Heart right ventricle (tissue), 16 donors: ENCODE results near the gene CCDC92. TPM values are rescaled to one million over a fixed set of nuclear protein-coding genes. Genes with fewer than 3 reads are reported as not detected.

Experiments used
- ATAC-seq, 8 donors: fragments of 200-7000 bp; cut with Tn5 transposase; one replicate each; pipeline ENCODE4 v1.9.1; 2020; ENCODE audit warnings: mild to moderate bottlenecking in 8 of 8, moderate library complexity in 8 of 8, moderate number of reproducible peaks in 1 of 8
- DNase-seq, 2 donors: peaks; one replicate each; pipeline ENCODE4 v3.0.0-alpha.2; 2020
- H3K27ac ChIP-seq, 10 donors: fragments of 200-600 bp; sonication (generic) in 2 of 10; one replicate each; pipeline versions ENCODE4 v1.5.0 to v1.8.0; 2020 to 2022; ENCODE audit warnings: mild to moderate bottlenecking in 3 of 10
- H3K27me3 ChIP-seq, 7 donors: fragments of 200-600 bp; one replicate each; pipeline ENCODE4 v1.8.0; 2021 to 2022; ENCODE audit warnings: mild to moderate bottlenecking in 2 of 7
- H3K36me3 ChIP-seq, 9 donors: fragments of 200-600 bp; sonication (generic) in 1 of 9; one replicate each; pipeline versions ENCODE4 v1.5.0 to v1.8.0; 2020 to 2022; ENCODE audit warnings: mild to moderate bottlenecking in 2 of 9
- H3K4me1 ChIP-seq, 9 donors: fragments of 200-600 bp; sonication (generic) in 1 of 9; one replicate each; pipeline versions ENCODE4 v1.5.0 to v1.8.0; 2020 to 2022; ENCODE audit warnings: mild to moderate bottlenecking in 4 of 9
- H3K4me3 ChIP-seq, 10 donors: fragments of 200-600 bp; sonication (generic) in 2 of 10; one replicate each; pipeline versions ENCODE4 v1.5.0 to v1.8.0; 2020 to 2022; ENCODE audit warnings: mild to moderate bottlenecking in 7 of 10, moderate library complexity in 2 of 10
- H3K9me3 ChIP-seq, 11 donors: fragments of 200-600 bp in 10 of 11; sonication (generic) in 2 of 11; one replicate each; pipeline versions ENCODE4 v1.5.0 to v1.8.0; 2013 to 2022; ENCODE audit warnings: mild to moderate bottlenecking in 2 of 11, control low read depth in 1 of 11, moderate library complexity in 1 of 11
- CTCF ChIP-seq, 9 donors: fragments of 200-600 bp; sonication (generic) in 2 of 9; IDR thresholded peaks; one replicate each; pipeline versions ENCODE4 v1.5.0 to v1.8.0; 2021 to 2022; ENCODE audit warnings: antibody characterized with exemption in 9 of 9, mild to moderate bottlenecking in 5 of 9, moderate library complexity in 1 of 9
- WGBS, 2 donors: extraction: QIAGEN DNeasy Blood & Tissue Kit; methylation state at CpG; one replicate each; pipeline ENCODE4 v1.1.7; 2013; ENCODE audit warnings: inconsistent platforms in 1 of 2; 5-methylcytosine and 5-hydroxymethylcytosine counted together
- intact Hi-C, 10 donors: fragments of 100-400 bp; cut with DNase I; formaldehyde crosslinking; loops; one replicate each; pipeline versions ENCODE4 v1.11.1 to v1.14.2; 2022
- polyA plus RNA-seq, 2 donors: library from polyadenylated mRNA; stranded (reverse); fragments of 200-250 nt; gene quantifications; one replicate each; pipeline ENCODE4 v1.2.3, GENCODE V29; 2013
- total RNA-seq, 10 donors: library from RNA; stranded (reverse); fragmentation: NEBNext Ultra II Directional in 3 of 10; extraction: Animal tissue kit (Norgen Biotek cat#: 25700) in 3 of 10; gene quantifications; one replicate each; pipeline versions ENCODE4 v1.2.1 to v1.2.4, GENCODE V29; 2021 to 2023
- donor health status: Arrhythmogenic right ventricular cardiomyopathy.
- donor health status: ischemic (EF 13 %, LVEDD 7.1; RV severe dilation, severe dysfunction).
- donor health status: healthy with polysubstance abuse.
- donor health status: DM: no; HTN: yes; CAD: no.
- donor health status: DM: no; HTN: no; CAD: no.
- donor health status: ischemic (EF 25% LVEDD 6.9; RV normal size, moderate dysfunction).
- donor health status: ischemic (EF 25% LVEDD 5.7; RV mildly dilated, moderate dysfunction).
- donor health status: healthy.
- donor health status: DM: yes; HTN: yes; CAD: no.
- donor health status: Ischemic cardiomyopathy.
- donor health status: ischemic (EF 35%, LVEDD 5.7; RV mildly dilated, moderate dysfunction).
- donor health status: nonischemic (EF 11% LVEDD 7.7; RV severe dilation, severe dysfunction).
- donor health status: DM: yes; HTN: yes; CAD: no.
- donor health status: PGD.
- donor health status: ischemic (EF 29% LVEDD 5.4; RV normal size, mild dysfunction).
- donor health status: nonischemic (EF 23%, LVEDD 6.1; RV moderate dilation, normal function).

The CCDC92 gene
- total and polyA plus RNA-seq, 12 donors: 38.5 to 77.1 (median 56.5) TPM

- WGBS, 2 donors: 60 to 71% methylated on average over 10 of the region's 10 CpGs
- H3K4me3 ChIP-seq: no peak overlapping the region
- no peaks in the 10 kb centered on the region for H3K4me1 ChIP-seq
- H3K27me3 ChIP-seq: peaks cover 0 to 58% (median 30%) of the 10 kb centered on the region in 7 donors
- no peak for TF ChIP-seq CTCF (IDR thresholded peaks at IDR 0.05)
- ATAC-seq (no peak), DNase-seq (no peak)
- no peaks in the 10 kb centered on the region for H3K9me3 ChIP-seq
- intact Hi-C loops: no loop called here
- H3K36me3 ChIP-seq: no peaks in the 10 kb centered on the region
- H3K27ac ChIP-seq: no peak overlapping the region
These were observed 82.1 kb downstream of the CCDC92 start for GRCh38 chr12:123890536-123890902.

- TF ChIP-seq CTCF (IDR thresholded peaks at IDR 0.05): no peak
- intact Hi-C loops: no loop called here
These were observed 82.6 kb downstream of the CCDC92 start for GRCh38 chr12:123889848-123890535.

GRCh38 chr12:123888989-123889388 lies 83.6 kb downstream of the CCDC92 start:
- peaks cover 0 to 62% (median 35%) of the 10 kb centered on the region in 7 donors for H3K27me3 ChIP-seq
- H3K4me3 ChIP-seq: no peak overlapping the region
- H3K4me1 ChIP-seq: no peaks in the 10 kb centered on the region
- ATAC-seq (no peak), DNase-seq (no peak)
- 79 to 82% methylated on average over 12 of the region's 12 CpGs for WGBS, 2 donors
- intact Hi-C loops: no loop called here
- peaks cover 0 to 7% (median 0%) of the 10 kb centered on the region in 11 donors for H3K9me3 ChIP-seq
- no peak overlapping the region for H3K27ac ChIP-seq
- no peak for TF ChIP-seq CTCF (IDR thresholded peaks at IDR 0.05)
- H3K36me3 ChIP-seq: no peaks in the 10 kb centered on the region

More at GRCh38 chr12:123889848-123890535, 82.6 kb downstream of the CCDC92 start:
- ATAC-seq (no peak), DNase-seq (no peak)
- WGBS, 2 donors: 84 to 88% methylated on average over 12 of the region's 12 CpGs
- Histone ChIP-seq H3K27ac (no peak overlapping the region), H3K4me1 (no peaks in the 10 kb centered on the region), H3K27me3 (peaks cover 0 to 58% (median 30%) of the 10 kb centered on the region in 7 donors), H3K4me3 (no peak overlapping the region), H3K9me3 (no peaks in the 10 kb centered on the region), H3K36me3 (no peaks in the 10 kb centered on the region)

- TF ChIP-seq CTCF (IDR thresholded peaks at IDR 0.05): no peak
- no peaks in the 10 kb centered on the region for H3K36me3 ChIP-seq
- no peaks in the 10 kb centered on the region for H3K4me1 ChIP-seq
- DNase-seq (no peak), ATAC-seq (no peak)
- WGBS, 2 donors: 63 to 70% methylated on average over 22 of the region's 22 CpGs
- peaks cover 0 to 58% (median 28%) of the 10 kb centered on the region in 7 donors for H3K27me3 ChIP-seq
- H3K4me3 ChIP-seq: no peak overlapping the region
- no peak overlapping the region for H3K27ac ChIP-seq
- peaks cover 0 to 7% (median 0%) of the 10 kb centered on the region in 11 donors for H3K9me3 ChIP-seq
- intact Hi-C loops: no loop called here
These were observed 85.6 kb downstream of the CCDC92 start for GRCh38 chr12:123886931-123887582.
